GM12878 (cell line): ENCODE results near the gene KLK3. TPM values are rescaled to one million over a fixed set of nuclear protein-coding genes. Genes with fewer than 3 reads are reported as not detected.

Source experiments
- ATAC-seq: fragments of 200-7000 bp; cut with Tn5 transposase; 3 replicates; pipeline ENCODE4 v1.9.1; 2020; ENCODE audit warnings: mild to moderate bottlenecking, moderate library complexity
- BruUV-seq: library from RNA; stranded (reverse); fragments of 400-500 nt; replicated peaks from 2 replicates; lab custom pipeline; 2021; lab: Mats Ljungman, UMichigan
- CTCF ChIA-PET: fragments of 300-600 bp; sonication (Branson Sonifier 250); formaldehyde crosslinking; extraction: SDS; loops from one replicate; lab custom pipeline; 2021; ENCODE audit warnings: inconsistent platforms; lab: Yijun Ruan, JAX
- POLR2A ChIA-PET: fragments of 350-600 bp; formaldehyde crosslinking; extraction: SDS; loops from one replicate; lab custom pipeline; 2021; ENCODE audit warnings: inconsistent platforms; lab: Charles Lee
- RAD21 ChIA-PET: fragments of 300-600 bp; sonication (Branson Sonifier 250); formaldehyde crosslinking; loops from one replicate; lab custom pipeline; 2023; ENCODE audit warnings: antibody characterized with exemption; ENCODE audit not compliant: unreplicated experiment; lab: Charles Lee
- SMC1A ChIA-PET: fragments of 300-600 bp; sonication (Branson Sonifier 250); formaldehyde crosslinking; loops from one replicate; lab custom pipeline; 2023; ENCODE audit not compliant: unreplicated experiment, uncharacterized antibody; lab: Charles Lee
- DNase-seq: peaks from one replicate; pipeline ENCODE4 v3.0.0-alpha.2; 2011; ENCODE audit warnings: low read depth, low spot score
- FAIRE-seq: peaks from 3 replicates; lab custom pipeline; 2011; peaks lifted over from hg19 to GRCh38; lab: Jason Lieb, UNC
- H2AFZ ChIP-seq: 2 replicates; pipeline ENCODE4 v1.6.0; 2011; ENCODE audit warnings: low read depth, low read length, control low read depth; ENCODE audit not compliant: control insufficient read depth
- H3K27ac ChIP-seq: 2 replicates; pipeline ENCODE4 v1.5.1; 2011; ENCODE audit warnings: control low read depth; ENCODE audit not compliant: control insufficient read depth, insufficient read depth
- H3K27me3 ChIP-seq, 2 experiments: replicated peaks in 1 of 2; 2 replicates each; pipeline versions ENCODE4 v1.6.0 to v1.6.1; 2011; ENCODE audit warnings: low read length in 1 of 2; ENCODE audit not compliant: control insufficient read depth in 2 of 2, insufficient read depth in 2 of 2
- H3K36me3 ChIP-seq, 2 experiments: 2 replicates each; pipeline ENCODE4 v1.5.1; 2011; ENCODE audit warnings: low read length in 1 of 2; ENCODE audit not compliant: control insufficient read depth in 2 of 2, insufficient read depth in 2 of 2
- H3K4me1 ChIP-seq: 2 replicates; pipeline ENCODE4 v1.6.1; 2011; ENCODE audit warnings: mild to moderate bottlenecking, low read length, moderate library complexity, mixed read lengths; ENCODE audit not compliant: control insufficient read depth, insufficient read depth
- H3K4me2 ChIP-seq: 2 replicates; pipeline ENCODE4 v1.6.0; 2011; ENCODE audit warnings: control low read depth; ENCODE audit not compliant: control insufficient read depth, insufficient read depth
- H3K4me3 ChIP-seq: fragments of 200-600 bp; sonication (generic); 2 replicates; pipeline ENCODE4 v1.5.1; 2016
- H3K79me2 ChIP-seq: 2 replicates; pipeline ENCODE4 v1.6.0; 2011; ENCODE audit warnings: low read length; ENCODE audit not compliant: control insufficient read depth, insufficient read depth
- H3K9ac ChIP-seq: 2 replicates; pipeline ENCODE4 v1.8.0; 2011; ENCODE audit warnings: low read length, control low read depth, mixed read lengths; ENCODE audit not compliant: control insufficient read depth, insufficient read depth
- H3K9me3 ChIP-seq: replicated peaks from 3 replicates; pipeline ENCODE4 v1.5.1; 2011; ENCODE audit warnings: mild to moderate bottlenecking, low read length; ENCODE audit not compliant: control insufficient read depth, insufficient read depth
- H4K20me1 ChIP-seq: 2 replicates; pipeline ENCODE4 v1.6.0; 2011; ENCODE audit not compliant: control insufficient read depth, insufficient read depth
- ASH2L ChIP-seq: fragments of 300-600, 200-600 bp; sonication (generic); IDR thresholded peaks from 2 replicates; pipeline ENCODE4 v1.6.1; 2017; ENCODE audit warnings: low read depth, mild to moderate bottlenecking, borderline replicate concordance
- ATF2 ChIP-seq: IDR thresholded peaks from 2 replicates; pipeline ENCODE4 v1.6.1; 2012; ENCODE audit warnings: low read length, inconsistent platforms
- ATF7 ChIP-seq: fragments of 450-650 bp; IDR thresholded peaks from 2 replicates; pipeline ENCODE4 v1.6.1; 2016; ENCODE audit warnings: low read depth, mild to moderate bottlenecking
- BCL3 ChIP-seq: IDR thresholded peaks from 2 replicates; pipeline ENCODE4 v1.6.1; 2011; ENCODE audit warnings: borderline replicate concordance, low read depth, mild to moderate bottlenecking, moderate library complexity, low read length; ENCODE audit not compliant: insufficient read depth, poor library complexity, severe bottlenecking
- BMI1 ChIP-seq: fragments of 450-650 bp; IDR thresholded peaks from 2 replicates; pipeline ENCODE4 v1.6.1; 2016; ENCODE audit warnings: mild to moderate bottlenecking, moderate library complexity, borderline replicate concordance
- CHD2 ChIP-seq: IDR thresholded peaks from 2 replicates; pipeline ENCODE4 v1.6.1; 2011; ENCODE audit warnings: low read depth, low read length, improper control_type of control experiment, borderline replicate concordance
- DPF2 ChIP-seq: fragments of 450-650 bp; IDR thresholded peaks from 2 replicates; pipeline ENCODE4 v1.6.1; 2017; ENCODE audit warnings: mild to moderate bottlenecking
- EED ChIP-seq: sonication (generic); IDR thresholded peaks from 2 replicates; pipeline ENCODE4 v1.6.1; 2016; ENCODE audit warnings: antibody characterized with exemption, low read depth
- EGR1 ChIP-seq, 2 experiments: IDR thresholded peaks; 1 replicate in 1 of 2; 2 replicates in 1 of 2; pipeline ENCODE4 v1.6.1; 2011 to 2012; ENCODE audit warnings: low read depth in 2 of 2, low read length in 2 of 2, borderline replicate concordance in 1 of 2, mild to moderate bottlenecking in 1 of 2, moderate library complexity in 1 of 2
- EZH2 ChIP-seq: IDR thresholded peaks from 2 replicates; pipeline ENCODE4 v1.6.1; 2012; ENCODE audit warnings: low read depth, mild to moderate bottlenecking, control low read depth, inconsistent platforms, low read length, borderline replicate concordance; ENCODE audit not compliant: control insufficient read depth
- GATAD2B ChIP-seq: fragments of 450-650 bp; conservative IDR thresholded peaks from 2 replicates; pipeline ENCODE4 v1.6.1; 2017; ENCODE audit warnings: low read depth, mild to moderate bottlenecking, moderate library complexity
- HDAC6 ChIP-seq: fragments of 200-600 bp; sonication (generic); IDR thresholded peaks from one replicate; pipeline ENCODE4 v1.8.0; 2017; ENCODE audit warnings: antibody characterized with exemption; ENCODE audit not compliant: unreplicated experiment
- HDGF ChIP-seq: fragments of 450-650 bp; IDR thresholded peaks from 2 replicates; pipeline ENCODE4 v1.6.1; 2016; ENCODE audit warnings: antibody characterized with exemption
- IKZF2 ChIP-seq, 2 experiments: fragments of 450-650 bp; IDR thresholded peaks; 2 replicates each; pipeline ENCODE4 v1.6.1; 2017; ENCODE audit warnings: mild to moderate bottlenecking in 2 of 2, moderate library complexity in 2 of 2
- MEF2A ChIP-seq: IDR thresholded peaks from 2 replicates; pipeline ENCODE4 v1.6.1; 2011; ENCODE audit warnings: low read depth, mild to moderate bottlenecking, low read length, moderate library complexity; ENCODE audit not compliant: insufficient read depth
- MEF2B ChIP-seq: fragments of 450-650 bp; IDR thresholded peaks from 2 replicates; pipeline ENCODE4 v1.6.1; 2018; ENCODE audit warnings: mild to moderate bottlenecking, moderate library complexity; ENCODE audit not compliant: partially characterized antibody, poor library complexity, severe bottlenecking
- MTA2 ChIP-seq: fragments of 450-650 bp; IDR thresholded peaks from 2 replicates; pipeline ENCODE4 v1.6.1; 2016; ENCODE audit warnings: low read depth, mild to moderate bottlenecking, moderate library complexity
- RUNX3 ChIP-seq: IDR thresholded peaks from 2 replicates; pipeline ENCODE4 v1.6.1; 2012; ENCODE audit warnings: low read length, inconsistent platforms
- SIN3A ChIP-seq: IDR thresholded peaks from 2 replicates; pipeline ENCODE4 v1.6.1; 2012; ENCODE audit warnings: low read depth, low read length, improper control_type of control experiment
- TBL1XR1 ChIP-seq: IDR thresholded peaks from 2 replicates; pipeline ENCODE4 v1.6.1; 2012; ENCODE audit warnings: low read depth, low read length, improper control_type of control experiment
- WGBS: methylation state at CpG from one replicate; pipeline ENCODE4 v1.1.6; 2016; ENCODE audit warnings: low lambda C conversion rate; ENCODE audit not compliant: insufficient replicate concordance, insufficient coverage; ENCODE audit errors: missing lambda C conversion rate; 5-methylcytosine and 5-hydroxymethylcytosine counted together
- in situ Hi-C: fragments of 300-500 bp; cut with MboI; formaldehyde crosslinking; loops from 9 replicates; pipeline ENCODE4 v1.14.3; 2018; ENCODE audit warnings: mixed read lengths
- intact Hi-C: fragments of 100-400 bp; cut with micrococcal nuclease; formaldehyde crosslinking; loops from one replicate; pipeline ENCODE4 v1.14.2; 2022; ENCODE audit not compliant: unreplicated experiment
- polyA plus RNA-seq, 11 experiments: library from polyadenylated mRNA; depleted of rRNA in 4 of 11; unstranded in 6 of 11; stranded (reverse) in 5 of 11; fragments of >200 nt; fragmentation: Nextera tagmentation in 4 of 11; fragmentation: Illumina TruSeq in 1 of 11; extraction: Ambion mirVana in 4 of 11; extraction: Trizol in 1 of 11; gene quantifications; 1 replicate in 1 of 11; 2 replicates in 10 of 11; pipeline versions ENCODE4 v1.2.1 to v1.2.3, GENCODE V29; 2011 to 2016; ENCODE audit warnings: inconsistent platforms in 2 of 11, missing spikeins in 2 of 11, low read depth in 1 of 11
- total RNA-seq, 4 experiments: library from RNA; depleted of rRNA in 3 of 4; stranded (reverse); fragments of >200 nt in 3 of 4; fragmentation: Illumina TruSeq in 1 of 4; extraction: Trizol in 1 of 4; gene quantifications; 2 replicates each; pipeline versions ENCODE4 v1.2.1 to v1.2.3, GENCODE V29; 2013 to 2021

KLK3 gene
- total and polyA plus RNA-seq, 10 of the 15 experiments (the other 5 are each of a cell fraction or from before 2014, with no cell fraction given): 0.31 TPM; not detected in 9

- Histone ChIP-seq H3K27me3 (no peaks in the 10 kb centered on the region), H3K79me2 (no peaks in the 10 kb centered on the region), H4K20me1 (no peaks in the 10 kb centered on the region), H3K27ac (peak overlapping the region; percentile 47), H2AFZ (peak overlapping the region; percentile 31; the same call in 1 of the 2 replicates), H3K9ac (no peak overlapping the region), H3K9me3 (peaks cover 6% of the 10 kb centered on the region; the same call in 1 of the 3 replicates), H3K4me2 (0 out of 2 replicates have a peak overlapping the region, but pooled peaks have one; percentile 44), H3K36me3 (no peaks in the 10 kb centered on the region), H3K4me1 (peaks cover 16% of the 10 kb centered on the region), H3K4me3 (no peak overlapping the region)
- RAD21 ChIA-PET: interaction anchor here (1.1 to 1.9 kb wide), 2 partner anchors 32 to 70 kb away, joined by 4 to 5 read pairs; no protein-coding TSS in a partner anchor
- FAIRE-seq (no peak), ATAC-seq (peak; percentile 72), DNase-seq (peak; percentile 46)
- SMC1A ChIA-PET: interaction anchor here (0.8 to 1.4 kb wide), 3 partner anchors 7 to 86 kb away, joined by 3 to 7 read pairs (median 4); no protein-coding TSS in a partner anchor
- CTCF ChIA-PET: interaction anchor here (1.3 to 3.7 kb wide), 3 partner anchors 15 to 32 kb away, joined by 5 to 18 read pairs (median 6); no protein-coding TSS in a partner anchor
- POLR2A ChIA-PET: interaction anchor here (0.5 to 1.5 kb wide), 2 partner anchors 9 to 70 kb away, joined by 3 to 4 read pairs; no protein-coding TSS in a partner anchor
- WGBS: 60% methylated on average over 5 of the region's 5 CpGs
- in situ Hi-C loops (loop anchor here (10.0 kb wide), 1 partner anchor 536 kb away; no protein-coding TSS in a partner anchor), intact Hi-C loops (loop anchor here (10.0 kb wide), 1 partner anchor 536 kb away; no protein-coding TSS in a partner anchor)
- BruUV-seq: no TSS peak
- TF ChIP-seq EZH2: no peak
- TF ChIP-seq ASH2L: no peak
- 0 out of 2 replicates have a peak, but pooled peaks have one; percentile 14 for TF ChIP-seq BMI1
- TF ChIP-seq HDAC6: no peak
- peak; percentile 69; the same call in 1 of the 2 replicates for TF ChIP-seq ATF2
- TF ChIP-seq EED: 0 out of 2 replicates have a peak, but pooled peaks have one; percentile 2
- TF ChIP-seq MEF2A: peak; percentile 77; the same call in 1 of the 2 replicates
- TF ChIP-seq RUNX3: peak; percentile 80
- TF ChIP-seq EGR1 (IDR thresholded peaks at IDR 0.05; ENCODE audit: borderline replicate concordance in 1 of 2, low read depth in 2 of 2, low read length in 2 of 2): peak in 1 of 2 experiments; percentile 65; a peak in 1 of 3 replicates
- no peak for TF ChIP-seq SIN3A
- peak; percentile 79 for TF ChIP-seq MEF2B
- no peak for TF ChIP-seq TBL1XR1
- peak; percentile 43; the same call in 1 of the 2 replicates for TF ChIP-seq MTA2
- peak; percentile 75 for TF ChIP-seq DPF2
- TF ChIP-seq IKZF2 (IDR thresholded peaks at IDR 0.05): peak; percentile 51 to 53; a peak in 2 of 4 replicates
- peak; percentile 55; the same call in 1 of the 2 replicates for TF ChIP-seq CHD2
- TF ChIP-seq GATAD2B: no peak
- TF ChIP-seq HDGF: peak; percentile 81; the same call in 1 of the 2 replicates
- peak; percentile 86 for TF ChIP-seq ATF7
- peak; percentile 88 for TF ChIP-seq BCL3
These were observed 35.9 kb downstream of the KLK3 start for GRCh38 chr19:50890422-50891252.
